Upper lobe of left lung (tissue), 4 donors: ENCODE results near the gene ROS1.

ENCODE experiments used
- POLR2AphosphoS5 ChIP-seq, 2 donors: sonication (generic); formaldehyde crosslinking; IDR thresholded peaks; one replicate each; pipeline ENCODE4 v1.5.1; 2017; ENCODE audit warnings: antibody characterized with exemption in 2 of 2
- TF ChIP-seq, protein P1 (sequence below), 6 experiments: fragments of 450-650 bp in 4 of 6; fragments of 200-600 bp in 2 of 6; sonication (generic) in 2 of 6; IDR thresholded peaks; one replicate each; pipeline ENCODE4 v1.5.1; 2016 to 2019; ENCODE audit warnings: antibody characterized with exemption in 6 of 6

DNA sequence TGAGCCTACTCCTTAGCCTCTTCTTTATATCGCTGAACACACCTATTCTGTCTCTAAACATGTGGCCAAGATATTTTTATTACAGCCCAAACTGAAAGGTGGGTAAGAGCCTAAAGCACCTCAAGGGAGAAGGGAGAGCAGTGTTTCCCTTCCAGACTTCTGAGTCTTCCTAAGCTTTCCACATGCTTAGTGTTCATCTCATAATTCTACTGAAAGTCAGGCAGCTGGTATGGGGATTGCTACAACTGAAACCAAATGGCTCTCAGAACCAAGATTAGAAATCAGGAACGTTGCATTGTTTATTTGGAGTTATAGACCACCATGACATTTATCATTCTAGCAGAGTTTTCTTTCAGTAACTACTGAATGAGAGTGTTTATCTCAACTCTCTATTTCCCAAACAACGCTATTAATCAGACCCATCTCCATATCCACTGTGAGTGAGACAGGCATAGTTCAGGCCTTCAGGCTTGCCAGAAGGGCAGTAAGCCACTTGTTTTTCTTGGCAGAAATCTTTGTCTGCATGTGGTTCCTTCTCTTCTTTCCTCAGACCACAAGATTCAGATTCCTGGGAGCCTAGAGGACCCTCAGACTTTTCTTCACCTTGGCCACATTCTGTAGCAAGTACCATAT lies 137.5 kb downstream of the ROS1 start:
- TF ChIP-seq, protein P1, sequence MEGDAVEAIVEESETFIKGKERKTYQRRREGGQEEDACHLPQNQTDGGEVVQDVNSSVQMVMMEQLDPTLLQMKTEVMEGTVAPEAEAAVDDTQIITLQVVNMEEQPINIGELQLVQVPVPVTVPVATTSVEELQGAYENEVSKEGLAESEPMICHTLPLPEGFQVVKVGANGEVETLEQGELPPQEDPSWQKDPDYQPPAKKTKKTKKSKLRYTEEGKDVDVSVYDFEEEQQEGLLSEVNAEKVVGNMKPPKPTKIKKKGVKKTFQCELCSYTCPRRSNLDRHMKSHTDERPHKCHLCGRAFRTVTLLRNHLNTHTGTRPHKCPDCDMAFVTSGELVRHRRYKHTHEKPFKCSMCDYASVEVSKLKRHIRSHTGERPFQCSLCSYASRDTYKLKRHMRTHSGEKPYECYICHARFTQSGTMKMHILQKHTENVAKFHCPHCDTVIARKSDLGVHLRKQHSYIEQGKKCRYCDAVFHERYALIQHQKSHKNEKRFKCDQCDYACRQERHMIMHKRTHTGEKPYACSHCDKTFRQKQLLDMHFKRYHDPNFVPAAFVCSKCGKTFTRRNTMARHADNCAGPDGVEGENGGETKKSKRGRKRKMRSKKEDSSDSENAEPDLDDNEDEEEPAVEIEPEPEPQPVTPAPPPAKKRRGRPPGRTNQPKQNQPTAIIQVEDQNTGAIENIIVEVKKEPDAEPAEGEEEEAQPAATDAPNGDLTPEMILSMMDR (IDR thresholded peaks at IDR 0.05), result no peak
- TF ChIP-seq POLR2AphosphoS5 (IDR thresholded peaks at IDR 0.05), result no peak
